Breast epithelium (tissue), 4 donors: ENCODE measurements around the gene ANKDD1A. TPM values are rescaled to one million over a fixed set of nuclear protein-coding genes. Genes with fewer than 3 reads are reported as not detected.

Source experiments
- DNase-seq, 2 donors: peaks; one replicate each; pipeline ENCODE4 v3.0.0-alpha.2; 2019; ENCODE audit warnings: low spot score in 2 of 2
- H3K27ac ChIP-seq, 2 donors: fragments of 200-600 bp; sonication (generic) in 1 of 2; one replicate each; pipeline ENCODE4 v1.5.1; 2016 to 2019; ENCODE audit warnings: mild to moderate bottlenecking in 1 of 2
- H3K27me3 ChIP-seq, 2 donors: fragments of 200-600 bp; sonication (generic) in 1 of 2; one replicate each; pipeline versions ENCODE4 v1.5.1 to v1.6.0; 2017 to 2019; ENCODE audit warnings: control low read depth in 1 of 2, mild to moderate bottlenecking in 1 of 2
- H3K36me3 ChIP-seq: fragments of 200-600 bp; one replicate; pipeline ENCODE4 v1.5.1; 2019
- H3K4me1 ChIP-seq, 2 donors: fragments of 200-600 bp; sonication (generic); one replicate each; pipeline ENCODE4 v1.5.1; 2016 to 2019; ENCODE audit warnings: control low read depth in 1 of 2
- H3K4me3 ChIP-seq, 3 donors: fragments of 200-600 bp; sonication (generic); 1 replicate in 2 of 3; 2 replicates in 1 of 3; pipeline ENCODE4 v1.5.1; 2016 to 2019; ENCODE audit warnings: mild to moderate bottlenecking in 3 of 3, moderate library complexity in 2 of 3
- H3K9me3 ChIP-seq, 2 donors: fragments of 200-600 bp; sonication (generic) in 1 of 2; one replicate each; pipeline ENCODE4 v1.5.1; 2016 to 2019; ENCODE audit warnings: control low read depth in 1 of 2
- CTCF ChIP-seq, 3 donors: fragments of 450-650 bp; IDR thresholded peaks; one replicate each; pipeline ENCODE4 v1.5.1; 2016 to 2017; ENCODE audit warnings: antibody characterized with exemption in 3 of 3, mild to moderate bottlenecking in 3 of 3, moderate library complexity in 3 of 3
- POLR2A ChIP-seq: fragments of 450-650 bp; IDR thresholded peaks from one replicate; pipeline ENCODE4 v1.6.1; 2016; ENCODE audit warnings: antibody characterized with exemption, mild to moderate bottlenecking, moderate library complexity
- POLR2AphosphoS5 ChIP-seq, 3 donors: sonication (generic); formaldehyde crosslinking; IDR thresholded peaks; one replicate each; pipeline ENCODE4 v1.6.1; 2017; ENCODE audit warnings: antibody characterized with exemption in 3 of 3
- intact Hi-C: fragments of 100-400 bp; cut with DNase I; formaldehyde crosslinking; loops from one replicate; pipeline ENCODE4 v1.15.1; 2023; ENCODE audit warnings: low total_unique reads
- total RNA-seq, 3 donors: library from RNA; depleted of rRNA; stranded (reverse); fragments of >200 nt; gene quantifications; one replicate each; pipeline ENCODE4 v1.1.0, GENCODE V29; 2016

Gene ANKDD1A
- total RNA-seq, 3 donors from 2014 or later, result 3.2 to 7.8 (median 7.2) TPM

- Histone ChIP-seq H3K27me3 (no peaks in the 10 kb centered on the region), H3K9me3 (no peaks in the 10 kb centered on the region), H3K27ac (no peak overlapping the region), H3K36me3 (peaks cover 12% of the 10 kb centered on the region), H3K4me3 (no peak overlapping the region), H3K4me1 (no peaks in the 10 kb centered on the region)
- no peak for DNase-seq
- intact Hi-C loops, result no loop called here
- no peak for TF ChIP-seq POLR2A
- no peak for TF ChIP-seq POLR2AphosphoS5 (IDR thresholded peaks at IDR 0.05)
- no peak for TF ChIP-seq CTCF (IDR thresholded peaks at IDR 0.05)
Observed at GRCh38 chr15:64979252-64979710, 67.6 kb downstream of the ANKDD1A start.

DNA sequence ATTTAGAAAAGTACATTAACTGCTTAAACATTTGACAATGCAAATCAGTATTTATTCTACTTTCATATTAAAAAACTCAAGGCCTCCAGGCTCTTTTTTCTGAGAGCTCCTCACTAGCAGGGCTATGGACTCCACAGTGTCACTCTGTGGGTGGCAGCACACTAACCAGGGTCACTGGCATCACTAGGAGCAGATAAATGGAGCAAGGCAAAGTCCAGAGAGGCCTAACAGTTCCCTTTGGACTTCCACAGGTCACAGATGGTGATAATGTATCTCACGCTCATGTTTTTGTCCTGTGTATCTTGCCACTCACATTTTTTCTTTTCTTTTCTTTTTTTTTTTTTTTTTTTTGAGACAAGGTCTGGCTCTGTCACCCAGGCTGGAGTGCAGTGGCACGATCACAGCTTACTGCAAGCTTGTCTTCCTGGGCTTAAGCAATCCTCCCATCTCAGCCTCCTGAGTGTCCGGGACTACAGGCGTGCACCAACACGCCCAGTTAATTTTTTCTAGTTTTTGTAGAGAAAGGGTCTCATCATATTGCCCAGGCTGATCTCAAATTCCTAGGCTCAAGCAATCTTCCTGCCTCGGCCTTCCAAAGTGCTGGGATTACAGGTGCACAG is 70.2 kb downstream of the ANKDD1A start:
- H3K4me1 ChIP-seq, result peaks cover 0 to under 1% of the 10 kb centered on the region in 2 donors
- no peak for TF ChIP-seq CTCF (IDR thresholded peaks at IDR 0.05)
- no peak for TF ChIP-seq POLR2AphosphoS5 (IDR thresholded peaks at IDR 0.05)
- TF ChIP-seq POLR2A, result no peak
- intact Hi-C loops, result no loop called here

GRCh38 chr15:64982472-64982871 is 70.8 kb downstream of the ANKDD1A start:
- intact Hi-C loops, result no loop called here
- Histone ChIP-seq H3K36me3 (peaks cover 8% of the 10 kb centered on the region), H3K27me3 (no peaks in the 10 kb centered on the region), H3K9me3 (no peaks in the 10 kb centered on the region), H3K4me1 (peaks cover 0 to 6% of the 10 kb centered on the region in 2 donors), H3K4me3 (no peak overlapping the region), H3K27ac (no peak overlapping the region)
- no peak for DNase-seq
- TF ChIP-seq POLR2AphosphoS5 (IDR thresholded peaks at IDR 0.05), result no peak
- no peak for TF ChIP-seq CTCF (IDR thresholded peaks at IDR 0.05)
- TF ChIP-seq POLR2A, result no peak

More for the DNA sequence above, 70.2 kb downstream of the ANKDD1A start:
- Histone ChIP-seq H3K9me3 (no peaks in the 10 kb centered on the region), H3K36me3 (peaks cover 8% of the 10 kb centered on the region), H3K4me3 (no peak overlapping the region), H3K27ac (no peak overlapping the region), H3K27me3 (no peaks in the 10 kb centered on the region)
- no peak for DNase-seq

DNA sequence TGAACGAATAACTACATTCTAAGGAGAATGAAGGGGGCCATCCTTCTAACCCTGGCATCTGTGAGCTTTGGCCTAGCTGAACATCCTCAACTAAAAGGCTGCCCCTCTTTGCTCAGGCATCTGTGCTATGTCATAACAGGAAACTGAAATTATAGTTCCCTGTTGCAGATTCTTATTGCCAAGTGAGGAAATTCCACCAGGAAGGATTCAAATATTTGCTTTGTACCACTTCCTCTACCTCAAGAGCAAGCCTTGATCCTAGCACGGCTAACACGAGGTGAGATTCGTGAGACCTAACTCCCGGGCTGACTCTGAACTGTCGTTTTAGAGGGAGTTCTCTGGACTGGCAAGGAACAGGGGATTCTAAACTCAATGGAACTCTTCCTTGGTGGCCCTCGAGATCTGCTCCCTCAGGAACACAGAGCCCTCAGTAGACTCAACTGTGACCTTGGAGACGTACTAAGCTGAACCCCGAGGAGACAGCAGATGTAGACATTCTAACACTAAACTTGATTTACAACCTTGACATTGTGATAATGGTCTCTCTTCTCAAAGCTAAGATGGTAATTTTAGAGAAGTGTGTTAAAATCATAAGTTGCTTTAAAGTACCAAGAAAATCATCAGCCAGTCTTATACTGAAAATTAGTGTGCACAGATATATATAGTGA is 73.8 kb downstream of the ANKDD1A start:
- Histone ChIP-seq H3K27ac (peak overlapping the region; percentile 66 to 84), H3K27me3 (no peaks in the 10 kb centered on the region), H3K36me3 (no peaks in the 10 kb centered on the region), H3K4me3 (peak overlapping the region in 1 of 3 donors; percentile 15), H3K9me3 (no peaks in the 10 kb centered on the region), H3K4me1 (peaks cover 0 to 6% of the 10 kb centered on the region in 2 donors)
- intact Hi-C loops, result no loop called here
- TF ChIP-seq POLR2AphosphoS5 (IDR thresholded peaks at IDR 0.05) (no peak), CTCF (IDR thresholded peaks at IDR 0.05) (no peak), POLR2A (no peak)
- no peak for DNase-seq

DNA sequence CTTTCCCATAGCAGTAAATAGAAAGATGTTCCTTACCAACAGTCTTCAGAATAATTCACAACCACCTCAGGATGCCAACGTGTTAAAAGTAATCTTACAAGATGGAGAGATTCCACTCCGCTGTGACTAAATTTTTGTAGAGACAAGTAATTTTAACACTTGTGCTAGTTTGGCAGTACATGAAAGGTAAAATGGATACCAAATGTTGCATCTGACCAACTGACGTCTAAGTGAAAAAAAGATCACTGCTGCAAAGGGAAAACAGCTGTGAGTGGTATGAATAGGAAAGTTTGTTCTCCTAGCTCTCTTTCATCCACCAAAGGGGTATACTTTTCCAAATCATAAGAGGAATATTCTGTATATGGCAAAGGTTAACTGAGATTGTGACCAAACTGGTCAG is 75.4 kb downstream of the ANKDD1A start:
- intact Hi-C loops, result no loop called here
- TF ChIP-seq POLR2A, result no peak
- no peak for TF ChIP-seq POLR2AphosphoS5 (IDR thresholded peaks at IDR 0.05)
- no peak for TF ChIP-seq CTCF (IDR thresholded peaks at IDR 0.05)
- peaks cover 0 to 6% of the 10 kb centered on the region in 2 donors for H3K4me1 ChIP-seq
- DNase-seq, result no peak
- no peak overlapping the region for H3K4me3 ChIP-seq
- H3K27ac ChIP-seq, result peak overlapping the region in 1 of 2 donors; percentile 28
- no peaks in the 10 kb centered on the region for H3K36me3 ChIP-seq
- H3K27me3 ChIP-seq, result no peaks in the 10 kb centered on the region
- H3K9me3 ChIP-seq, result no peaks in the 10 kb centered on the region
